ENCODE measurements around the gene MAML3. TPM values are rescaled to one million over a fixed set of nuclear protein-coding genes. Genes with fewer than 3 reads are reported as not detected.

The MAML3 gene
- total and polyA plus RNA-seq, 2 experiments from 2014 or later = 1.7 to 6.5 TPM

DNA sequence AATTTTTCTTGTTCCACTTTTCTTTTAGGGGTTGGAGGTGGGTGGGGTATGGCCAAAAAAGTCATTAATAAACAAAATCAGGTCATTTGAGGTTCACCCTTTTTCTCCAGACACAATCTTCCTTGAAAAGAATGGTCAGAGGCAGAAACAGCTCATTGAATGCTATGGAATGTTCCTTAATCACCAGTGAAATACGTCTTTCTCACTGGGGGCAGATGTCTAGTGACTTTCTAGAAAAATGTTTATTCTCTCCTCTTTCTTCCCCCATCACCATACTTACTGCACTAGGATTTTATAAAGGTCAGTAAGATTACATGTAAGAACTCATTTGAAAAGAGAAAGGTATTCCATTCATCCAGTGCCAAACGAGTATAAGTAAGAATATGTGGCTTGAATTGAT lies 443.9 kb downstream of the MAML3 start:
- H3K27me3 ChIP-seq (ENCODE audit: insufficient read depth) = peaks cover 34% of the 10 kb centered on the region
- H3K36me3 ChIP-seq (ENCODE audit: insufficient read depth) = no peaks in the 10 kb centered on the region
- H3F3A ChIP-seq (replicated peaks; ENCODE audit: low read depth) = no peaks in the 10 kb centered on the region
- H4K20me1 ChIP-seq (replicated peaks; ENCODE audit: insufficient read depth) = 0 out of 2 replicates have a peak, but pooled peaks cover under 1% of the 10 kb centered on the region
- H3K4me1 ChIP-seq (ENCODE audit: insufficient read depth) = no peaks in the 10 kb centered on the region
- no peaks in the 10 kb centered on the region for H3K4me1 Mint-ChIP-seq
- H3K27ac Mint-ChIP-seq = no peak overlapping the region
- ATAC-seq (no peak), DNase-seq (ENCODE audit: low spot score) (no peak)
- H3K27ac ChIP-seq (ENCODE audit: low read depth) = no peak overlapping the region
- no peak overlapping the region for H3K4me3 Mint-ChIP-seq
- H3K9me2 ChIP-seq (ENCODE audit: insufficient read depth) = no peaks in the 10 kb centered on the region
- no peak overlapping the region for H2AFZ ChIP-seq
- H3K36me3 Mint-ChIP-seq (ENCODE audit: low read depth) = peaks cover 8% of the 10 kb centered on the region; the same call in 2 of the 3 replicates
- no peak overlapping the region for H3K4me3 ChIP-seq
- H3K27me3 Mint-ChIP-seq (ENCODE audit: insufficient read depth, low read depth, poor library complexity) = peaks cover 11% of the 10 kb centered on the region
- peaks cover 11% of the 10 kb centered on the region; the same call in 2 of the 3 replicates for H3K9me3 Mint-ChIP-seq
- H3K79me2 ChIP-seq (replicated peaks; ENCODE audit: insufficient read depth) = no peaks in the 10 kb centered on the region
- TF ChIP-seq, protein P1, sequence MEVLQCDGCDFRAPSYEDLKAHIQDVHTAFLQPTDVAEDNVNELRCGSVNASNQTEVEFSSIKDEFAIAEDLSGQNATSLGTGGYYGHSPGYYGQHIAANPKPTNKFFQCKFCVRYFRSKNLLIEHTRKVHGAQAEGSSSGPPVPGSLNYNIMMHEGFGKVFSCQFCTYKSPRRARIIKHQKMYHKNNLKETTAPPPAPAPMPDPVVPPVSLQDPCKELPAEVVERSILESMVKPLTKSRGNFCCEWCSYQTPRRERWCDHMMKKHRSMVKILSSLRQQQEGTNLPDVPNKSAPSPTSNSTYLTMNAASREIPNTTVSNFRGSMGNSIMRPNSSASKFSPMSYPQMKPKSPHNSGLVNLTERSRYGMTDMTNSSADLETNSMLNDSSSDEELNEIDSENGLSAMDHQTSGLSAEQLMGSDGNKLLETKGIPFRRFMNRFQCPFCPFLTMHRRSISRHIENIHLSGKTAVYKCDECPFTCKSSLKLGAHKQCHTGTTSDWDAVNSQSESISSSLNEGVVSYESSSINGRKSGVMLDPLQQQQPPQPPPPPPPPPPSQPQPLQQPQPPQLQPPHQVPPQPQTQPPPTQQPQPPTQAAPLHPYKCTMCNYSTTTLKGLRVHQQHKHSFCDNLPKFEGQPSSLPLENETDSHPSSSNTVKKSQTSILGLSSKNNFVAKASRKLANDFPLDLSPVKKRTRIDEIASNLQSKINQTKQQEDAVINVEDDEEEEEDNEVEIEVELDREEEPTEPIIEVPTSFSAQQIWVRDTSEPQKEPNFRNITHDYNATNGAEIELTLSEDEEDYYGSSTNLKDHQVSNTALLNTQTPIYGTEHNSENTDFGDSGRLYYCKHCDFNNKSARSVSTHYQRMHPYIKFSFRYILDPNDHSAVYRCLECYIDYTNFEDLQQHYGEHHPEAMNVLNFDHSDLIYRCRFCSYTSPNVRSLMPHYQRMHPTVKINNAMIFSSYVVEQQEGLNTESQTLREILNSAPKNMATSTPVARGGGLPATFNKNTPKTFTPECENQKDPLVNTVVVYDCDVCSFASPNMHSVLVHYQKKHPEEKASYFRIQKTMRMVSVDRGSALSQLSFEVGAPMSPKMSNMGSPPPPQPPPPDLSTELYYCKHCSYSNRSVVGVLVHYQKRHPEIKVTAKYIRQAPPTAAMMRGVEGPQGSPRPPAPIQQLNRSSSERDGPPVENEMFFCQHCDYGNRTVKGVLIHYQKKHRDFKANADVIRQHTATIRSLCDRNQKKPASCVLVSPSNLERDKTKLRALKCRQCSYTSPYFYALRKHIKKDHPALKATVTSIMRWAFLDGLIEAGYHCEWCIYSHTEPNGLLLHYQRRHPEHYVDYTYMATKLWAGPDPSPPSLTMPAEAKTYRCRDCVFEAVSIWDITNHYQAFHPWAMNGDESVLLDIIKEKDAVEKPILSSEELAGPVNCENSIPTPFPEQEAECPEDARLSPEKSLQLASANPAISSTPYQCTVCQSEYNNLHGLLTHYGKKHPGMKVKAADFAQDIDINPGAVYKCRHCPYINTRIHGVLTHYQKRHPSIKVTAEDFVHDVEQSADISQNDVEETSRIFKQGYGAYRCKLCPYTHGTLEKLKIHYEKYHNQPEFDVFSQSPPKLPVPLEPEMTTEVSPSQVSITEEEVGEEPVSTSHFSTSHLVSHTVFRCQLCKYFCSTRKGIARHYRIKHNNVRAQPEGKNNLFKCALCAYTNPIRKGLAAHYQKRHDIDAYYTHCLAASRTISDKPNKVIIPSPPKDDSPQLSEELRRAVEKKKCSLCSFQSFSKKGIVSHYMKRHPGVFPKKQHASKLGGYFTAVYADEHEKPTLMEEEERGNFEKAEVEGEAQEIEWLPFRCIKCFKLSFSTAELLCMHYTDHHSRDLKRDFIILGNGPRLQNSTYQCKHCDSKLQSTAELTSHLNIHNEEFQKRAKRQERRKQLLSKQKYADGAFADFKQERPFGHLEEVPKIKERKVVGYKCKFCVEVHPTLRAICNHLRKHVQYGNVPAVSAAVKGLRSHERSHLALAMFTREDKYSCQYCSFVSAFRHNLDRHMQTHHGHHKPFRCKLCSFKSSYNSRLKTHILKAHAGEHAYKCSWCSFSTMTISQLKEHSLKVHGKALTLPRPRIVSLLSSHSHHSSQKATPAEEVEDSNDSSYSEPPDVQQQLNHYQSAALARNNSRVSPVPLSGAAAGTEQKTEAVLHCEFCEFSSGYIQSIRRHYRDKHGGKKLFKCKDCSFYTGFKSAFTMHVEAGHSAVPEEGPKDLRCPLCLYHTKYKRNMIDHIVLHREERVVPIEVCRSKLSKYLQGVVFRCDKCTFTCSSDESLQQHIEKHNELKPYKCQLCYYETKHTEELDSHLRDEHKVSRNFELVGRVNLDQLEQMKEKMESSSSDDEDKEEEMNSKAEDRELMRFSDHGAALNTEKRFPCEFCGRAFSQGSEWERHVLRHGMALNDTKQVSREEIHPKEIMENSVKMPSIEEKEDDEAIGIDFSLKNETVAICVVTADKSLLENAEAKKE (CRISPR knock-in tag; IDR thresholded peaks at IDR 0.05) = no peak
- TF ChIP-seq JUNB (IDR thresholded peaks at IDR 0.05; ENCODE audit: unreplicated experiment) (no peak), EZH2 (IDR thresholded peaks at IDR 0.05; ENCODE audit: low read depth, unreplicated experiment) (no peak), CREB1 (CRISPR knock-in tag; IDR thresholded peaks at IDR 0.05; ENCODE audit: low read depth) (no peak), ZNF114 (CRISPR knock-in tag; IDR thresholded peaks at IDR 0.05) (no peak), ZNF331 (CRISPR knock-in tag; IDR thresholded peaks at IDR 0.05; ENCODE audit: low read depth) (no peak)
- TF ChIP-seq, protein P2, sequence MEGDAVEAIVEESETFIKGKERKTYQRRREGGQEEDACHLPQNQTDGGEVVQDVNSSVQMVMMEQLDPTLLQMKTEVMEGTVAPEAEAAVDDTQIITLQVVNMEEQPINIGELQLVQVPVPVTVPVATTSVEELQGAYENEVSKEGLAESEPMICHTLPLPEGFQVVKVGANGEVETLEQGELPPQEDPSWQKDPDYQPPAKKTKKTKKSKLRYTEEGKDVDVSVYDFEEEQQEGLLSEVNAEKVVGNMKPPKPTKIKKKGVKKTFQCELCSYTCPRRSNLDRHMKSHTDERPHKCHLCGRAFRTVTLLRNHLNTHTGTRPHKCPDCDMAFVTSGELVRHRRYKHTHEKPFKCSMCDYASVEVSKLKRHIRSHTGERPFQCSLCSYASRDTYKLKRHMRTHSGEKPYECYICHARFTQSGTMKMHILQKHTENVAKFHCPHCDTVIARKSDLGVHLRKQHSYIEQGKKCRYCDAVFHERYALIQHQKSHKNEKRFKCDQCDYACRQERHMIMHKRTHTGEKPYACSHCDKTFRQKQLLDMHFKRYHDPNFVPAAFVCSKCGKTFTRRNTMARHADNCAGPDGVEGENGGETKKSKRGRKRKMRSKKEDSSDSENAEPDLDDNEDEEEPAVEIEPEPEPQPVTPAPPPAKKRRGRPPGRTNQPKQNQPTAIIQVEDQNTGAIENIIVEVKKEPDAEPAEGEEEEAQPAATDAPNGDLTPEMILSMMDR (conservative IDR thresholded peaks at IDR 0.05; ENCODE audit: low read depth in 2 of 2) = no peak
- no peak overlapping the region for H3K4me2 ChIP-seq
